ENCODE results near the gene SLC38A3.

DNA sequence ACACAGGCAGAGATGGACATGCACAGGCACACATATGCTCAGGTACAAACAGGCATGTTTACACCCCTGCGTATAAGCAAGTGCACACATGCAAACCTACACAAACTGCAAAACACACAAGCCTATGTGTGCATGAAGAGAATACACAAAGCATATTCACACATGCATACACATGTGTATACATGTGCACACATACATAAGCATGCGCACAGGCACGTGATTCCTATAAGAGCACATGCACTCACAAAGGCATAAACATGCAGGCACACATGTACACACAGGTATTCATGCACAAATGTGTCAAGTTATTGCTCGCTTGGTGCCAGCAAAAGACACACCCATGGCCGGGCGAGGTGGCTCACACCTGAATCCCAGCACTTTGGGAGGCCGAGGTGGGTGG, 15.1 kb upstream of the SLC38A3 start:
- TF ChIP-seq, protein P1, sequence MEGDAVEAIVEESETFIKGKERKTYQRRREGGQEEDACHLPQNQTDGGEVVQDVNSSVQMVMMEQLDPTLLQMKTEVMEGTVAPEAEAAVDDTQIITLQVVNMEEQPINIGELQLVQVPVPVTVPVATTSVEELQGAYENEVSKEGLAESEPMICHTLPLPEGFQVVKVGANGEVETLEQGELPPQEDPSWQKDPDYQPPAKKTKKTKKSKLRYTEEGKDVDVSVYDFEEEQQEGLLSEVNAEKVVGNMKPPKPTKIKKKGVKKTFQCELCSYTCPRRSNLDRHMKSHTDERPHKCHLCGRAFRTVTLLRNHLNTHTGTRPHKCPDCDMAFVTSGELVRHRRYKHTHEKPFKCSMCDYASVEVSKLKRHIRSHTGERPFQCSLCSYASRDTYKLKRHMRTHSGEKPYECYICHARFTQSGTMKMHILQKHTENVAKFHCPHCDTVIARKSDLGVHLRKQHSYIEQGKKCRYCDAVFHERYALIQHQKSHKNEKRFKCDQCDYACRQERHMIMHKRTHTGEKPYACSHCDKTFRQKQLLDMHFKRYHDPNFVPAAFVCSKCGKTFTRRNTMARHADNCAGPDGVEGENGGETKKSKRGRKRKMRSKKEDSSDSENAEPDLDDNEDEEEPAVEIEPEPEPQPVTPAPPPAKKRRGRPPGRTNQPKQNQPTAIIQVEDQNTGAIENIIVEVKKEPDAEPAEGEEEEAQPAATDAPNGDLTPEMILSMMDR (IDR thresholded peaks at IDR 0.05), result no peak
- peak; percentile 54; the same call in 1 of the 2 replicates for TF ChIP-seq POLR2AphosphoS5 (IDR thresholded peaks at IDR 0.05; ENCODE audit: low read depth, low read length)
- TF ChIP-seq, protein P2, sequence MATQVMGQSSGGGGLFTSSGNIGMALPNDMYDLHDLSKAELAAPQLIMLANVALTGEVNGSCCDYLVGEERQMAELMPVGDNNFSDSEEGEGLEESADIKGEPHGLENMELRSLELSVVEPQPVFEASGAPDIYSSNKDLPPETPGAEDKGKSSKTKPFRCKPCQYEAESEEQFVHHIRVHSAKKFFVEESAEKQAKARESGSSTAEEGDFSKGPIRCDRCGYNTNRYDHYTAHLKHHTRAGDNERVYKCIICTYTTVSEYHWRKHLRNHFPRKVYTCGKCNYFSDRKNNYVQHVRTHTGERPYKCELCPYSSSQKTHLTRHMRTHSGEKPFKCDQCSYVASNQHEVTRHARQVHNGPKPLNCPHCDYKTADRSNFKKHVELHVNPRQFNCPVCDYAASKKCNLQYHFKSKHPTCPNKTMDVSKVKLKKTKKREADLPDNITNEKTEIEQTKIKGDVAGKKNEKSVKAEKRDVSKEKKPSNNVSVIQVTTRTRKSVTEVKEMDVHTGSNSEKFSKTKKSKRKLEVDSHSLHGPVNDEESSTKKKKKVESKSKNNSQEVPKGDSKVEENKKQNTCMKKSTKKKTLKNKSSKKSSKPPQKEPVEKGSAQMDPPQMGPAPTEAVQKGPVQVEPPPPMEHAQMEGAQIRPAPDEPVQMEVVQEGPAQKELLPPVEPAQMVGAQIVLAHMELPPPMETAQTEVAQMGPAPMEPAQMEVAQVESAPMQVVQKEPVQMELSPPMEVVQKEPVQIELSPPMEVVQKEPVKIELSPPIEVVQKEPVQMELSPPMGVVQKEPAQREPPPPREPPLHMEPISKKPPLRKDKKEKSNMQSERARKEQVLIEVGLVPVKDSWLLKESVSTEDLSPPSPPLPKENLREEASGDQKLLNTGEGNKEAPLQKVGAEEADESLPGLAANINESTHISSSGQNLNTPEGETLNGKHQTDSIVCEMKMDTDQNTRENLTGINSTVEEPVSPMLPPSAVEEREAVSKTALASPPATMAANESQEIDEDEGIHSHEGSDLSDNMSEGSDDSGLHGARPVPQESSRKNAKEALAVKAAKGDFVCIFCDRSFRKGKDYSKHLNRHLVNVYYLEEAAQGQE (IDR thresholded peaks at IDR 0.05; ENCODE audit: insufficient read depth in 1 of 2, low read depth in 2 of 2, low read length in 1 of 2), result no peak

Measured in Panc1 (cell line).